D721Med (cell line): ENCODE results near the gene MYO5B.

Source experiments
- DNase-seq: peaks from one replicate; pipeline ENCODE4 v3.0.0; 2011; ENCODE audit warnings: low spot score; ENCODE audit not compliant: insufficient read length
- FAIRE-seq: peaks from 2 replicates; lab custom pipeline; 2011; peaks lifted over from hg19 to GRCh38; lab: Jason Lieb, UNC
- TF ChIP-seq, protein P1 (sequence below): IDR thresholded peaks from 2 replicates; pipeline ENCODE4 v1.5.1; 2012; ENCODE audit warnings: mild to moderate bottlenecking, control low read depth; ENCODE audit not compliant: insufficient read depth; ENCODE audit errors: missing control alignments

Gene MYO5B

DNA sequence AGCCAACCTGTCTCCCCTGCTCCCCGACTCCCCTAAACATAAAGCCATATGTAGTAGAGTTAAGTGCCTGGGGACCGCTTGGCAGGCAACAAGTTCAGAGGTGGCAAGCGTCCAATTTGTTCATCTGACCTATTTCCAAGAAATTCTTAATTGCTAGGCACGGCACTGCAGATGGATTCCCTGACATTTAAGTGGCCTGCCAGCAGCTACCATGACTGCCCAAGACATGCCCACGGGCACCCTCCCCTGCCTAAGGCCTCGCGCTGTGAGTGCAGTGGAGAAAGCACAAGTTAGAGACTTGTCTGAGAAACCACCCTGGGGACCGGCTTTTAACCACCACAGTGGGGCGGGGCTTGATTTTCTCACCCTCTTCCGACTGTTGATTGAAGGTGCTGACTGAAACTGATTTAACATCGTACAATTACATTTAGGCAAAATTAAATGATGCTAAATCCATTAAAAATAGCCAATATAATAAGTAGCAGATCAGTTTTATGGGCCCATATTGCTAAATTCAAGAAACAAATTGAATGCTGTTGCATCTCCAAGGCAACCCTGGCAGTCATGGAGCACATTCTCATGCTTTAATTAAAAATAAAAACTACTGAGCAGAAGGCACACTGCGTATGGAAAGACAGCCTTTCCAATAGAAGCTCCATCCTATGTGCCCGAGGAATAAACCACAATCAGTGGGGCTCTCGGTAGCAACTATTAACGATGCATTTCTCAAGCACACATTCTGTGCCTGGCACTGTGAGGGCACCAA is 218.0 kb downstream of the MYO5B start:
- DNase-seq = no peak
- no peak for FAIRE-seq
- TF ChIP-seq, protein P1, sequence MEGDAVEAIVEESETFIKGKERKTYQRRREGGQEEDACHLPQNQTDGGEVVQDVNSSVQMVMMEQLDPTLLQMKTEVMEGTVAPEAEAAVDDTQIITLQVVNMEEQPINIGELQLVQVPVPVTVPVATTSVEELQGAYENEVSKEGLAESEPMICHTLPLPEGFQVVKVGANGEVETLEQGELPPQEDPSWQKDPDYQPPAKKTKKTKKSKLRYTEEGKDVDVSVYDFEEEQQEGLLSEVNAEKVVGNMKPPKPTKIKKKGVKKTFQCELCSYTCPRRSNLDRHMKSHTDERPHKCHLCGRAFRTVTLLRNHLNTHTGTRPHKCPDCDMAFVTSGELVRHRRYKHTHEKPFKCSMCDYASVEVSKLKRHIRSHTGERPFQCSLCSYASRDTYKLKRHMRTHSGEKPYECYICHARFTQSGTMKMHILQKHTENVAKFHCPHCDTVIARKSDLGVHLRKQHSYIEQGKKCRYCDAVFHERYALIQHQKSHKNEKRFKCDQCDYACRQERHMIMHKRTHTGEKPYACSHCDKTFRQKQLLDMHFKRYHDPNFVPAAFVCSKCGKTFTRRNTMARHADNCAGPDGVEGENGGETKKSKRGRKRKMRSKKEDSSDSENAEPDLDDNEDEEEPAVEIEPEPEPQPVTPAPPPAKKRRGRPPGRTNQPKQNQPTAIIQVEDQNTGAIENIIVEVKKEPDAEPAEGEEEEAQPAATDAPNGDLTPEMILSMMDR = no peak

DNA sequence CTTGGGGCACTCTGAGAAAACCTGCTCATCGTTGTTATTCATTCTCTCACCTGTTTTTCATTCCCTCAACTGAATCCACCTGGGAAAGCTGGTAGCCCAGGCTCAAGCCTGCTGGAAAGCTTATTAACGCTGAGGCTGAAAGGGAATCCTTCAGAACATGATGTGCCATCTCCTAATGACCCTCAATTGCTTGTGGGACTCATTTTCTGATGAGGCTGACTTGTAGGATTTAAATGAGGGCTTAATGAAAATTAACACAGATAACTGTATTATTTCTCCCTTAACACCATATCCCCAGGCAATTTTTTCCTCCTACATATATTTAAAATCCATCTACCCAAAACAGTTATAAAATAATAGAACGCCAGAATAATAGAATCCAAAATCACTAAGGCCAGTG is 218.9 kb downstream of the MYO5B start:
- TF ChIP-seq, protein P1 = no peak
- DNase-seq (no peak), FAIRE-seq (no peak)

DNA sequence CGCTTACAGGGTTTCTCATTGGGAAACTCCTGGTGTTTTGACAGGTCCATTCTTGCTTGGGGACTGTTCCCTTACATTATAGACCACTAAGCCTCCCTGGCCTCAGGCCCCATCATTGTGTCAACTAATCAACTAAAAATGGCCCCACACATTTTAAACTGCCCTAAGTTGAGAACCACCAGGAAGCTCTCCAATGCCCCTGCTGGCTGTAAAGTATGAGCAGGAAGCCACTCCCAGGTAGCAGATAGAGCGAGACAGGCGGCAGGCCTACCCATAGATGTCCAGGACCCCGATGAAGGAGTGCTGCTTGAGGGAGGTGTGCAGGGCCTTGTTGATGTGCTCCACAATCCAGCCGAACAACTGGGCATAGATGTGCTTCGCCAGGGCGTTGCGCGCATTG is 220.9 kb downstream of the MYO5B start:
- no peak for FAIRE-seq
- no peak for DNase-seq
- TF ChIP-seq, protein P1 = no peak

DNA sequence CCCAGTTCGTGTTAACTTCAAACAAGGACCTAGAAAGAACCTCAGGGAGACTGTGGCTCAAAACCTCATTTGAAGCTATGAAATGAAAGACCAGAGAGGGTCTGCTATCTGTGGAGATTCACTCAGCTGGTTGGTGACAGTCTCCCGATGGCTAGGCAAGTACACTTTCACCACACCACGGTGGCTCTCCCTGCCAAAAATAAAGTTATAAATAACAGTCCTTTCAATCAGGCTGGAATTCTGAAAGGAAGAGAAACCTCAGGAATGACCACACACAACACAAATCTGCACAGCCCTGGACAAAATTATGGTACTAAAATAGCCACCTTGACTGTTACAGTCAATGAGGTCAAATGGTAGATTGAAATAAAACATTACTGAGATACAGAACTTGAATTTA is 221.4 kb downstream of the MYO5B start:
- DNase-seq (no peak), FAIRE-seq (no peak)
- TF ChIP-seq, protein P1 = no peak

DNA sequence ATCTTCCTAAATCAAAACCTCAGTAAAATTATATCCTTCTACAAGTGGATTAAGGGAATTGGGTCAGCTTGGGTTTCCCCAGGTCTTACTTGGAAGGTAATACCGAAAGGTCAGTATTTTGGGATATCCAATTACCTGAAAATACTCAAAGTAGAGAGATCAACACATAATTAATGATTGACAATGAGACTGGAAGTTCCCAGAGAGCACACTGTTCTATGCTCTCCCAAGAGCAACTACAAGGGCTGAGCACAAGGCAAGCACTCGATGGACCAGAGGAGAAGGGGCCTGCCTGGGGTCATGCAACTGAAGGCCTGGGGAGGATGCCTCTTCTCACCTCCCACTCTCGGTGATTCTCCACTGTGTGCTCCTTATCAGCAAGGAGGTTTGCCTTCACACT is 222.4 kb downstream of the MYO5B start:
- TF ChIP-seq, protein P1 = no peak
- FAIRE-seq = no peak
- DNase-seq = no peak

DNA sequence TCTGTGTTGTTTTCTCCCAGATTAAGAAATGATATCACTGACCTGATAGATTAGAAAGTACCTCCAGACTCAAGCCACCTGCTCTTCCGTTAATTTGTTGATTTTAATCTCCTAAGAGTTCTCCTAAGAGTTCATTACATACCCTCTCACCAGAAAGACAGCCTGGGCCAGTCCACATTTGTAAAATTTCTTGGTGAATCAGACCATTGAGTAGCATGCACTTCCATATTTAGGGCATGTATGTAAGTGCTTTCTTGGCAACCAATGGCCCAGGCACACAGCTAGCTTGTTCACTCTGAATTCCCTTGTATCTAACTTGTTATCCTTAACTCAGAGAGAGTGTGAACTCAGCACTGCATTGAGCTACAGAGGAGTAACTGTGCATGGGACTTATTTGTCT is 223.5 kb downstream of the MYO5B start:
- FAIRE-seq (no peak), DNase-seq (no peak)
- TF ChIP-seq, protein P1 = no peak

DNA sequence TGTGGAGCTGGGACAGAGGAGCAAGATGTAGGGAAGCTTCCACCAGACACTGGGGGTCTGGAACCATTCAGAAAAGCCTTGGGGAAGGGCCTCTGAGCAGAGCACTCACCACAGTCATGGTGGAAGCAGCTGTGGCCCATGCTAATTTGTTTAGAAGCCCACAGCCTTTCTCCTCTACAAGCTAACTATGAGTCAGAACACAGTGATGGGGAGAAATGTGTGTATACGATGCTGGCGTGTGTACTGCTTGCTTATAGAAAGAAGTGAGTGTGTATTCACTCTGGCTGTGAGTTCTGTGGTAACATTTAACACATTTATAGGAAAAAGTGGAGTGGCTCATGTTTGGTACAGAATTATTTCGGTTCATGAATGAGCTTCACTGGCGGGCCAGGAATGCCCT is 224.6 kb downstream of the MYO5B start:
- DNase-seq (no peak), FAIRE-seq (no peak)

More for the DNA sequence above, 224.6 kb downstream of the MYO5B start:
- TF ChIP-seq, protein P1 = no peak
